ENCODE data around the gene MCCC1. TPM values are rescaled to one million over a fixed set of nuclear protein-coding genes. Genes with fewer than 3 reads are reported as not detected.

MCCC1 gene
- total RNA-seq, 1 donor from 2014 or later, result 24.1 TPM

DNA sequence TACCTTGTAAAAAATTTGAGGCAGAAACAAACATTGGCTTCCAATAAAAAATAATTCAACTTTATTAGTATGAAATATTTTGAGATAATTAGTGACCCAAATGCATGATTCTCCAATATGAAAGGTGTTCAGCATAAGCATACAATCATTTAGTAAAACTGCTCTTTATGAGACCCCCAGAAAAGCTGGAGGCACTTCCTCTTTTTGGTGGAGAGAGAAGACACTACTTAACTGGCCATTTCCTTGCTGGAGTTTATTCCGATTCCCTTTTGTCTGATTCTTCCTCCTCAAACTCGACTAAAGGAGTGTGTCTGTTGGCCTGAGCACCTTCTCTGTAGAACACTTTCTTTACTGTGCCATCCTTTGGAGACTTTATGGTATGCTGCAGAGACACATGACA lies 84.1 kb downstream of the MCCC1 start:
- no peak for TF ChIP-seq CTCF (IDR thresholded peaks at IDR 0.05)
- Mint-ChIP-seq H3K9me3 (ENCODE audit: low read depth) (no peaks in the 10 kb centered on the region), H3K27ac (ENCODE audit: unreplicated experiment) (no peak overlapping the region), H3K4me1 (ENCODE audit: low read depth) (no peaks in the 10 kb centered on the region), H3K27me3 (ENCODE audit: low read depth) (no peaks in the 10 kb centered on the region), H3K4me3 (ENCODE audit: unreplicated experiment) (no peak overlapping the region), H3K36me3 (ENCODE audit: low read depth) (peaks cover 24% of the 10 kb centered on the region)
- DNase-seq (ENCODE audit: low spot score), result no peak

DNA sequence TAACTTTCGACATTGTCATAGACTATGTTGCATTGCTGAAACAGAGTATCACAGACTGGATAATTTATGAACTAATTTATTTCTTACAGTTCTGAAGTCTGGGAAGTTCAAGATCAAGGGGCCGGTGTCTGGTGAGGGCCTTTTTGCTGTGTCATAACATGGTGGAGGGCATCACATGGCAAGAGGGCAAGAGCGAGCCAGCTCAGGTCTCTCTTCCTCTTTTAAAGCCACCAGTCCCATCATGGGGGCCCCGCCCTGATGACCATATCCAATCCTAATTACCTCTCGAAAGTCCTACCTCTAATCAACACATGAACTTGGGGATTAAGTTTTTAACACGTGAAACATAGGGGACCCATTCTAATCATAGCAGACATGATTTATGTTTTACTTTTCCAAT lies 85.4 kb downstream of the MCCC1 start:
- no peak overlapping the region for H3K27ac Mint-ChIP-seq (ENCODE audit: unreplicated experiment)
- no peak for TF ChIP-seq CTCF (IDR thresholded peaks at IDR 0.05)
- peaks cover 17% of the 10 kb centered on the region for H3K36me3 Mint-ChIP-seq (ENCODE audit: low read depth)
- no peaks in the 10 kb centered on the region for H3K27me3 Mint-ChIP-seq (ENCODE audit: low read depth)
- no peaks in the 10 kb centered on the region for H3K9me3 Mint-ChIP-seq (ENCODE audit: low read depth)
- DNase-seq (ENCODE audit: low spot score), result no peak
- H3K4me1 Mint-ChIP-seq (ENCODE audit: low read depth), result peaks cover 11% of the 10 kb centered on the region
- no peak overlapping the region for H3K4me3 Mint-ChIP-seq (ENCODE audit: unreplicated experiment)

- Mint-ChIP-seq H3K36me3 (ENCODE audit: low read depth) (peaks cover 14% of the 10 kb centered on the region), H3K27ac (ENCODE audit: unreplicated experiment) (no peak overlapping the region), H3K9me3 (ENCODE audit: low read depth) (no peaks in the 10 kb centered on the region), H3K27me3 (ENCODE audit: low read depth) (no peaks in the 10 kb centered on the region), H3K4me1 (ENCODE audit: low read depth) (peaks cover 19% of the 10 kb centered on the region), H3K4me3 (ENCODE audit: unreplicated experiment) (no peak overlapping the region)
- TF ChIP-seq CTCF (IDR thresholded peaks at IDR 0.05), result no peak
- no peak for DNase-seq (ENCODE audit: low spot score)
Observed at GRCh38 chr3:183013074-183013473, 86.2 kb downstream of the MCCC1 start.

DNA sequence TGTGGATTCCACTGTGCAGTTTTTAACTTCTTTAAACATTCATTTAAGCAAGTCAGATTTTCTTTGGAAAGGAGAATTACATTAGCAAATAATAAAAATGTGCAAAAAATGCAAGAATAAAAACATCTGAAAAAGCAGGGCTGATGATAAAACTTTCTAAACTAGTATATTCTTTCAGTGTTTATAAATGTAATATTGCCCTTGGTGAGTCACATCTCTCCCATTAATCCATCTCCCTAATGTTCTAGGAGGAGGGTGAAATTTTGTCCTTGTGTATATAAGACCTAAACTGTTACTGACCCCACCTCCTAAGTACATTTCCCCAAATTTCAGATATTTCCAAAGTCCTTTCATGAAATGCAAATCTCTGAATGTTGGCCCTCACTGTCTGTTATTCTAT lies 90.5 kb downstream of the MCCC1 start:
- H3K27me3 Mint-ChIP-seq (ENCODE audit: low read depth), result no peaks in the 10 kb centered on the region
- H3K4me3 Mint-ChIP-seq (ENCODE audit: unreplicated experiment), result no peak overlapping the region
- H3K4me1 Mint-ChIP-seq (ENCODE audit: low read depth), result peaks cover 36% of the 10 kb centered on the region
- DNase-seq (ENCODE audit: low spot score), result no peak
- H3K9me3 Mint-ChIP-seq (ENCODE audit: low read depth), result no peaks in the 10 kb centered on the region
- TF ChIP-seq CTCF (IDR thresholded peaks at IDR 0.05), result no peak
- peaks cover 2% of the 10 kb centered on the region for H3K36me3 Mint-ChIP-seq (ENCODE audit: low read depth)
- peak overlapping the region; percentile 68 for H3K27ac Mint-ChIP-seq (ENCODE audit: unreplicated experiment)

DNA sequence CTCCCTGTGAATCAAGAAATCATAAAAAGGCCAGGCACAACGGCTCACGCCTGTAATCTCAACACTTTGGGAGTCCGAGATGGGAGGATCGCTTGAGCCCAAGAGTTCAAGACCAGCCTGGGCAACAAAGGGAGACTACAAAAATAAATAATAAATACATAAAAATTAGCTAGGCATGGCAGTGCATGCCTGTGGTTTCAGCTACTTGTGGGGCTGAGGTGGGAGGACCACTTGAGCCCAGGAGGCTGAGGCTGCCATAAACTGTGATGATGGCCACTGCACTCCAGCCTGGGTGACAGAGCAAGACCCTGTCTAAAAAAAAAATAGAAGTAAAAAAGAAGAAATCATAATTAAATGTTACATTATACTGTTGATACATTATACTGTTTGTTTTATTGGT lies 91.0 kb downstream of the MCCC1 start:
- H3K4me1 Mint-ChIP-seq (ENCODE audit: low read depth), result peaks cover 36% of the 10 kb centered on the region
- H3K9me3 Mint-ChIP-seq (ENCODE audit: low read depth), result no peaks in the 10 kb centered on the region
- no peak for DNase-seq (ENCODE audit: low spot score)
- TF ChIP-seq CTCF (IDR thresholded peaks at IDR 0.05), result no peak
- H3K36me3 Mint-ChIP-seq (ENCODE audit: low read depth), result peaks cover 2% of the 10 kb centered on the region
- no peak overlapping the region for H3K4me3 Mint-ChIP-seq (ENCODE audit: unreplicated experiment)
- no peaks in the 10 kb centered on the region for H3K27me3 Mint-ChIP-seq (ENCODE audit: low read depth)
- peak overlapping the region; percentile 22 for H3K27ac Mint-ChIP-seq (ENCODE audit: unreplicated experiment)

All from chondrocyte (in vitro differentiated cells).